Ovary (tissue), 9 donors: ENCODE data around the gene DISP2. TPM values are rescaled to one million over a fixed set of nuclear protein-coding genes. Genes with fewer than 3 reads are reported as not detected.

Experiments
- DNase-seq, 5 donors: peaks; one replicate each; pipeline ENCODE4 v3.0.0-alpha.2; 2019 to 2020
- H3K27ac ChIP-seq, 2 donors: fragments of 200-600 bp; one replicate each; pipeline versions ENCODE4 v1.5.1 to v1.8.0; 2019 to 2022
- H3K27me3 ChIP-seq: fragments of 200-600 bp; one replicate; pipeline ENCODE4 v1.8.0; 2022
- H3K36me3 ChIP-seq: fragments of 200-600 bp; sonication (generic); one replicate; pipeline ENCODE4 v1.5.1; 2019
- H3K4me1 ChIP-seq: one replicate; pipeline ENCODE4 v1.8.1; 2013; ENCODE audit warnings: mild to moderate bottlenecking, moderate library complexity; ENCODE audit not compliant: insufficient read depth
- H3K4me3 ChIP-seq: fragments of 200-600 bp; sonication (generic); one replicate; pipeline ENCODE4 v1.5.1; 2017
- H3K9me3 ChIP-seq, 2 donors: fragments of 200-600 bp in 1 of 2; sonication (generic) in 1 of 2; one replicate each; pipeline versions ENCODE4 v1.5.1 to v1.8.1; 2013 to 2019; ENCODE audit warnings: mild to moderate bottlenecking in 1 of 2, moderate library complexity in 1 of 2
- CTCF ChIP-seq, 3 donors: fragments of 450-650 bp in 2 of 3; fragments of 200-600 bp in 1 of 3; IDR thresholded peaks; one replicate each; pipeline versions ENCODE4 v1.5.1 to v1.8.0; 2016 to 2022; ENCODE audit warnings: antibody characterized with exemption in 3 of 3, mild to moderate bottlenecking in 1 of 3
- EP300 ChIP-seq: sonication (generic); formaldehyde crosslinking; IDR thresholded peaks from one replicate; pipeline ENCODE4 v1.6.1; 2017; ENCODE audit warnings: antibody characterized with exemption
- POLR2A ChIP-seq: fragments of 450-650 bp; IDR thresholded peaks from one replicate; pipeline ENCODE4 v1.6.1; 2017; ENCODE audit warnings: antibody characterized with exemption, mild to moderate bottlenecking, moderate library complexity
- WGBS, 3 donors: extraction: QIAGEN DNeasy Blood & Tissue Kit in 1 of 3; methylation state at CpG; one replicate each; pipeline versions ENCODE4 v1.1.5 to v1.1.7; 2013 to 2017; 5-methylcytosine and 5-hydroxymethylcytosine counted together
- intact Hi-C, 4 donors: fragments of 100-400 bp; cut with DNase I; formaldehyde crosslinking; loops; one replicate each; pipeline versions ENCODE4 v1.11.0 to v1.15.1; 2022 to 2023
- polyA plus RNA-seq, 2 donors: library from polyadenylated mRNA; stranded (reverse); fragments of 200-250 nt in 1 of 2; fragments of 350-450 nt in 1 of 2; fragmentation: Illumina TruSeq in 1 of 2; extraction: RNeasy Lipid Tissue Mini Kit (QIAGEN cat#74804) in 1 of 2; gene quantifications; one replicate each; pipeline ENCODE4 v1.2.3, GENCODE V29; 2013 to 2014
- total RNA-seq, 7 donors: library from RNA; depleted of rRNA in 2 of 7; stranded (reverse); fragments of >200 nt in 2 of 7; fragmentation: NEBNext Ultra II Directional in 3 of 7; extraction: Animal tissue kit (Norgen Biotek cat#: 25700) in 3 of 7; gene quantifications; one replicate each; pipeline versions ENCODE4 v1.1.0 to v1.2.4, GENCODE V29; 2016 to 2023
- donor health status: DM: no; HTN: no; CAD: no; lungs with moderate emphysema.
- donor health status: DM: no; HTN: no; CAD: no.
- donor health status: Bipolar disorder and iron deficiency.
- donor health status: DM: yes; HTN: yes; CAD: no.
- donor health status: DM: no; HTN: no; CAD: no.
- donor health status: DM: yes; HTN: yes; CAD: no.

Gene DISP2
- total and polyA plus RNA-seq, 9 donors, result 0.48 to 12.9 (median 1.9) TPM; not detected in 2

GRCh38 chr15:40310993-40311392 lies 47.0 kb upstream of the DISP2 start:
- intact Hi-C loops, result no loop called here
- H3K4me1 ChIP-seq, result no peaks in the 10 kb centered on the region
- DNase-seq, result no peak
- H3K27ac ChIP-seq, result no peak overlapping the region
- H3K4me3 ChIP-seq, result no peak overlapping the region
- no peaks in the 10 kb centered on the region for H3K9me3 ChIP-seq
- no peaks in the 10 kb centered on the region for H3K36me3 ChIP-seq
- no peaks in the 10 kb centered on the region for H3K27me3 ChIP-seq
- TF ChIP-seq CTCF (IDR thresholded peaks at IDR 0.05), result no peak
- TF ChIP-seq EP300, result no peak
- no peak for TF ChIP-seq POLR2A
- WGBS, 3 donors, result 45 to 58% (median 51%) methylated on average over 3 of the region's 3 CpGs

GRCh38 chr15:40312370-40313158 lies 45.5 kb upstream of the DISP2 start:
- Histone ChIP-seq H3K27ac (no peak overlapping the region), H3K4me1 (no peaks in the 10 kb centered on the region), H3K36me3 (no peaks in the 10 kb centered on the region), H3K27me3 (no peaks in the 10 kb centered on the region), H3K9me3 (no peaks in the 10 kb centered on the region), H3K4me3 (no peak overlapping the region)
- TF ChIP-seq EP300, result no peak
- no peak for TF ChIP-seq POLR2A
- no peak for TF ChIP-seq CTCF (IDR thresholded peaks at IDR 0.05)
- WGBS, 3 donors, result 78 to 88% (median 86%) methylated on average over 10 of the region's 10 CpGs
- peak in 1 of 5 donors; percentile 9 for DNase-seq
- intact Hi-C loops, result no loop called here

- Histone ChIP-seq H3K4me1 (no peaks in the 10 kb centered on the region), H3K27ac (no peak overlapping the region), H3K36me3 (no peaks in the 10 kb centered on the region), H3K9me3 (no peaks in the 10 kb centered on the region), H3K27me3 (no peaks in the 10 kb centered on the region), H3K4me3 (no peak overlapping the region)
- 43 to 52% (median 48%) methylated on average over 10 of the region's 10 CpGs for WGBS, 3 donors
- intact Hi-C loops, result no loop called here
- TF ChIP-seq CTCF (IDR thresholded peaks at IDR 0.05) (no peak), EP300 (no peak), POLR2A (no peak)
- DNase-seq, result peak in 1 of 5 donors; percentile 23
These were observed 44.3 kb upstream of the DISP2 start for GRCh38 chr15:40313531-40314398.

GRCh38 chr15:40314723-40315276 lies 43.2 kb upstream of the DISP2 start:
- Histone ChIP-seq H3K27ac (no peak overlapping the region), H3K9me3 (no peaks in the 10 kb centered on the region), H3K36me3 (no peaks in the 10 kb centered on the region), H3K27me3 (no peaks in the 10 kb centered on the region), H3K4me1 (no peaks in the 10 kb centered on the region), H3K4me3 (no peak overlapping the region)
- WGBS, 3 donors, result 79 to 85% (median 79%) methylated on average over 4 of the region's 4 CpGs
- DNase-seq, result no peak
- intact Hi-C loops, result no loop called here
- TF ChIP-seq CTCF (IDR thresholded peaks at IDR 0.05), result no peak
- TF ChIP-seq EP300, result no peak
- TF ChIP-seq POLR2A, result no peak
